GM21526 (cell line): ENCODE measurements around the gene SLC47A1.
"Not testable (repeated sequence)": the region's sequence is repeated elsewhere in the genome, so short reads cannot be mapped to it uniquely, and the experiment has no call there.

Experiments
- ATAC-seq: cut with Tn5 transposase; IDR thresholded peaks from one replicate; pipeline ENCODE4 v1.9.1; 2021; ENCODE audit warnings: moderate library complexity; ENCODE audit not compliant: unreplicated experiment, low FRiP score

Gene SLC47A1

DNA sequence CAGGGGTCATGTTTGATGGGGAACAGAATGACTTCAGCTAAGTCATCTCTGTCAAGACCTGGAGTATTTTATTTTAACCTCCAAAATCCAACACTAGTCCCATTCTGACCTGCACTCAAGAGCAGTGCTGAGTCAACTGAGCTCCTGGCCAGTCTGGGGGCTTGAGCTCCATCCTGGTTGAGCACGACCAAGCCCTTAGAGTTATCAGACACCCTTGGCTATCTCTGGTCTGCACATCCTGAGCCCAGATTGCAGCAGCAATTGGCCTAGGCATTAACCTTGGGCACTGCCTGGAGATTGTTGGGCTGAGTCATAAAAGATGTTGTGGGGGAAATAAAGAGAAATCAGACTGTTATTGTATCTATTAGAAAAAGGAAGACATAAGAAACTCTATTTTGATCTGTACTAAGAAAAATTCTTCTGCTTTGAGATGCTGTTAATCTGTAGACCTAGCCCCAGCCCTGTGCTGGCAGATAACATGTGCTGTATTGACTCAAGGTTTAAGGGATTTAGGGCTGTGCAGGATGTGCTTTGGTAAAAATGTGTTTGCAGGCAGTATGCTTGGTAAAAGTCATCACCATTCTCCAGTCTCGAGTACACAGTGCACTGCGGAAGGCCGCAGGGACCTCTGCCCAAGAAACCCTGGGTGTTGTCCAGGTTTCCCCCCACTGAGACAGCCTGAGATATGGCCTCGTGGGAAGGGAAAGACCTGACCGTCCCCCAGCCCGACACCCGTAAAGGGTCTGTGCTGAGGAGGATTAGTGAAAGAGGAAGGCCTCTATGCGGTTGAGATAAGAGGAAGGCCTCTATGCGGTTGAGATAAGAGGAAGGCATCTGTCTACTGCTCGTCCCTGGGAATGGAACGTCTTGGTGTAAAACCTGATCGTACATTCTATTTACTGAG lies 14.0 kb upstream of the SLC47A1 start:
- not testable (repeated sequence) for ATAC-seq

GRCh38 chr17:19520641-19521040 lies 13.0 kb upstream of the SLC47A1 start:
- no peak for ATAC-seq

- no peak for ATAC-seq
Observed at GRCh38 chr17:19523690-19524089, 10.0 kb upstream of the SLC47A1 start.

DNA sequence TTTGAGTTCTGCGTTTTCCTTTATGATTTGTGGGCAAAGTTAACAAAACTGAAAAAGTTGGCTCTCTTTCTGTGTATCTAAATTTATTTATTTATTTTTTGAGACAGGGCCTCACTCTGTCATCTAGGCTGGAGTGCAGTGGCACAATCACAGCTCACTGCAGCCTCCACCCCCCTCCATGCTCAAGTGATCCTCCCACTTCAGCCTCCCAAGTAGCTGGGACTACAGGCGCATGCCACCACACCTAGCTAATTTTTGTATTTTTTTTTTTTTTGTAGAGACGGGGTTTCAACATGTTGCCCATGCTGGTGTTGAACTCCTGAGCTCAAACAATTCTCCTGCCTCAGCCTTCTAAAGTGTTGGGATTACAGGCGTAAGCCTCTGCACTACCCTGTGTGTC lies 6.7 kb upstream of the SLC47A1 start:
- not testable (repeated sequence) for ATAC-seq

- no peak for ATAC-seq
Observed at GRCh38 chr17:19531780-19532501, 1.7 kb upstream of the SLC47A1 start.

DNA sequence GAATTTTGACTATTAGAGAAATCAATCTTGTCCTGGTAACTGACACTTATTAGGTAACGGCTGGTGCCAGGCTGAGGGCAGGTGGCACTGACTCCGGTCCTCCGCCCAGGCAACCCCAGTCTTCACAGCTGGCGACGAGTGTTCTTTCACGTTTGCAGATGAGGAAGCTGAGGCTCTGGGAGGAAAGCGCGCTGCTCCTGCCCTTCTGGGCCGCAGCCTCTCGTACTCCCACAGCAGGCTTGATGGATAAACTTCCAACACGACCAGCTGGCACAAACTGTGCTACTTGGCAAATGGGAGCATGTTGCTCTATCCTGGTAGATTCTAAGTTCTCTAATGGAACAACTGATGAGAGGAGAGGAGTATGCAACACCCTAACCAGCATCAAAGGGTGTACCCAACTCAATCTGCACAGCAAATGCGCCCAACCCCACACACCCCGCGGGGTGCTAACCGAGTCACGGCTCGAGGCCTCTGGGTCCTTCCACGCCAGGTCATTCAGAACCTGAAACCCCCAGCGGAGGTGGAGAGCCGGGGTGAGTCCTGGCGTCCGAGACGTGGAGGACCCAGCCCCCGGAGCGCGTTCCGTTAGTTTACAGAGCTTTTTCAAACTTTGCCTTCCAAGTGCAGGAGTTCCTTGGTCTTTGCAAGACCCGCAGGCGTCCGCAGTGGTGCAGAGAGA lies 477 bp upstream of the SLC47A1 start:
- ATAC-seq: no peak

DNA sequence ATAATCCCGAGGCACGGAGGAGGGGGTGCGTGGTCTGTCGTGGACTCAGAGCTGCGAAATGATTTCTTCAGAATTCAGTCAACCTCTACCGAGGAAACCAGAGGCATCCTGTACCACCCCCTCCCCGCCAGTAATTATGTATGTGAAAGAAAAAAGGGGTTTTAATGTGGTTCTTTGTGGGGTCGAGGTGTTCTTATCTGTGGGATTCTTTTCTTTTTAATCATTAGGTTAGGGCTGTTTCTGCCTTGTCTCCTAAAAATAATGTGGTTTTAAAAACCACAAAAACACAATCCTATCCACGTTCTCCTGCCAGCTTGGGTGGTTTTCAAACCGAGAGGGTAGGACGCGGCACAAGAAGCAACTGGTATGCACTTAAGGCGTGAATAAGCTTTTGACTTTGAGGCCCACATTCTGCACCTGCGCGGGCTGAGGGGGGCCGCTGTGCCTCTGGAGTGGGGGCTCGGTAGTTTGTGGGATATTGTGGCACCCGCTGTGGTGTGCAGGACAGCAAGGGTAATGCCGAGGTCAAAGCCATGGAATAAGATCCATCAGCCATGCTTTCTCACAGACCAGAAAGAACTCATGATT lies 1.0 kb downstream of the SLC47A1 start:
- no peak for ATAC-seq

DNA sequence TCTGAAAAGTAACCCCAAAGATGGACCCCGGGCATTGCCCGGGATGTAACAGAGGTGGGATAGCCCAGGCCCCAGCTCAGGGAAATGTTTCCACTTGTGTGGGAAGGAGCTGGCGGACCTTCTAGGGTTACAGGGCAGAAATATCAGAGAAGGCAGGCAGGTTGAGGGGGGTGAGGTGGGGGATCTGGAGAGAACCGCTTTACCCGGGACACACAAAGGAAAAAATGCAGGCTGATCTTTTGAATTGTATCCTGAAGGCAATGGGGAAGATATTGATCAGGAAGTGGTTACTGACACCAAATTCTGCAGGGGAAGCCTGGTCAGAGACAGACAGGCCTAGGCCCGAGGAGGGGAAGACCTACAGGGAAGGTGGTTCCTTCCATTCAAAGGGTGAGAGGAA lies 3.5 kb downstream of the SLC47A1 start:
- no peak for ATAC-seq

- ATAC-seq: no peak
Observed at GRCh38 chr17:19538095-19539039, 4.7 kb downstream of the SLC47A1 start.

- no peak for ATAC-seq
Observed at GRCh38 chr17:19539040-19539399, 5.4 kb downstream of the SLC47A1 start.

DNA sequence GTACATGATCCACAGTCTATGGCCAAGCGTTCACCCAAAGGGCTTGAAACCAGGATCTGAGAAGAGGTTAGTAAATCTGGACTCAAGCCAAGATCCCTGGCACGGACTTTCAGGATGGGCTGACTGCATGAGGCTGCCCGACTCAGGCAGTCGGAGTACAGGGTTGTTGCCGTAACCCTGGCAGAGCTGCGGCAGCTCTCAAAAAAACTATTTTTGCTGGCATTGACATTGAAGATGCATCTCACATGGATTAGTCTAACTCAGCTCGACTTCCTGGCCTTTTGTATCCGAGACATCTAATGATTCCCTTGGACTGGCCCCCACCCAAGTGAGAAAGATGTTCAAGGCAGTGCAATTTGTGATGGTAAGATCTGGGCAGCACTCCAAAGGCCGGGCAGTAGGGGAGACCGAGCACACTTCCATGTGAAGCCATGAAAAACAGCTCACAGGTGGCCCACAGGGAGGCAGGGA lies 6.2 kb downstream of the SLC47A1 start:
- no peak for ATAC-seq

- ATAC-seq: no peak
Observed at GRCh38 chr17:19540706-19541370, 7.2 kb downstream of the SLC47A1 start.

- ATAC-seq: no peak
Observed at GRCh38 chr17:19541445-19541844, 7.8 kb downstream of the SLC47A1 start.

DNA sequence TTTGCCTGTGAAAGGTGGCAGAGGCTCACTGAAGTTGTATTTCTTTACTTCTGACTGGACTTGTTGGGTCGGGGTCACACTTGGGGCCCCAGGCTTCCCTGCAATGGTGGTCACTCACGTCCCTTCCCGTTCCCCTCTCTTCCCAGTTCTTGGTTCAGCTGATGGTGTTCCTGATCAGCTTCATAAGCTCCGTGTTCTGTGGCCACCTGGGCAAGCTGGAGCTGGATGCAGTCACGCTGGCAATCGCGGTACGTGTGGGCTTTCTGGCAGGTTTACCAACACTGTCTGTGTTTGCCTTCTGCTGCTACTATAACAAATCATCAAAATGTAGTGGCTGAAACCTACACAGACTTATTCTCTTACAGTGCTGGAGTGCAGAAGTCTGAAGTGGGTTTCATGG lies 8.6 kb downstream of the SLC47A1 start:
- ATAC-seq: no peak

DNA sequence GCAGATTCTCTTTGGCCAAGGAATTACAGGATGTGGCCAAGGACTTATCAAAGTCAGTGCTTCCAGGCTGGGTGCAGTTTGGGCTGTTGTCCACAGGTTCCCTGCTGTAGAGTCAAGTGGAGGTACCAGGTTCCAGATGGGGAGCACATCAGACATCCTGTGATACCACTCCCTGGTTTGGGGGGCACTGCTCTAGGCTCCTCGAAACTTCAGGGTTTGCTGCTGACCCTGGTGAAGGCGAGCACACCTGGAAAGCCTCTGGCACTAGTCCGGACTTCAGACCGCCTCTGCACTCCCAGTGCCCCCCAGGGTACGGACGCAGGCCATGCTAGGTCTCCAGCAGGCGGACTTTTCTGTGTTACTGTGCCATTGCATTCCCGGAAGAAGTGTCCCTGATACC lies 10.7 kb downstream of the SLC47A1 start:
- ATAC-seq: no peak

- ATAC-seq: no peak
Observed at GRCh38 chr17:19546289-19547065, 12.8 kb downstream of the SLC47A1 start.

DNA sequence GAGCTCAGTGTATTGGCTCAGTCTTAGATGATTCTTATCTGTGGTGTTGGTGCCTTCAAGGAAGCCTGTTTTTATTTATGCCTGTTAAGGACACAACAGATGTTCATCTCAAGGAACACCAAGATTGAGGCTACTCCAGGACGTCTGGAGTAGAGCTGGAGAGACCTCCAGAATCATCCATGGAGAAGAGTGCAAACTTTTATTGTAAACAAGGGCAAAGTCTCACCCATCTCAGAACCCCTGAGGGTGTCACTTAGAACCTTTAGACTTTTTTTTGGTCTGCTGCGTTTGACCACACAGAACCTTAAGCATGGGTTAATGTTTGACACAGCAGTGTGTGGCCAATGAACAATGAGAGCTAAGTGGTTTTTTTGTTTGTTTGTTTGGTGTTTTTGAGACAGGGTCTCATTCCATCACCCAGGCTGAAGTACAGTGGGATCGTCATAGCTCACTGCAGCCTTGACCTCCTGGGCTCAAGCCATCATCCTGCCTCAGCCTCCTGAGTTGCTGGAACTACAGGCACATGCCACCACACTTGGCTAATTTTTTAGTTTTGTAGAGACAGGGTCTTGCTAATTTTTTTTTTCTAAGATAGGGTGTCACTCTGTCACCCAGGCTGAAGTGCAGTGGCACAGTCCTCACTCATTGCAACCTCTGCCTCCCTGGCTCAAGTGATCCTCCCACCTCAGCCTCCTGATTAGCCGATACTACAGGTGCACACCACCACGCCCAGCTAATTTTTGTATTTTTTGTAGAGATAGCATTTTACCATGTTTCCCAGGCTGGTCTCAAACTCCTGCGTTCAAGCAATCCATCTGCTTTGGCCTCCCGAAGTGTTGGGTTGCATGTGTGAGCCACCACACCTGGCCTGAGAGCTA lies 16.3 kb downstream of the SLC47A1 start:
- ATAC-seq: no peak
